ENCODE results near the gene POLRMT. TPM values are rescaled to one million over a fixed set of nuclear protein-coding genes. Genes with fewer than 3 reads are reported as not detected.

Gene POLRMT
- total RNA-seq, 1 donor from 2014 or later, result 53.6 TPM

- no peak overlapping the region for H3K27ac Mint-ChIP-seq (ENCODE audit: unreplicated experiment)
- H3K9me3 Mint-ChIP-seq (ENCODE audit: unreplicated experiment), result no peaks in the 10 kb centered on the region
- H3K4me3 Mint-ChIP-seq (ENCODE audit: unreplicated experiment), result no peak overlapping the region
- no peaks in the 10 kb centered on the region for H3K4me1 Mint-ChIP-seq (ENCODE audit: unreplicated experiment)
- H3K27me3 Mint-ChIP-seq (ENCODE audit: unreplicated experiment), result peaks cover 8% of the 10 kb centered on the region
- DNase-seq (ENCODE audit: low spot score), result no peak
- H3K36me3 Mint-ChIP-seq (ENCODE audit: low read depth, unreplicated experiment), result peaks cover 8% of the 10 kb centered on the region
- TF ChIP-seq CTCF (IDR thresholded peaks at IDR 0.05; ENCODE audit: unreplicated experiment), result no peak
These were observed 8.8 kb downstream of the POLRMT start for GRCh38 chr19:624433-625109.

- no peak for TF ChIP-seq CTCF (IDR thresholded peaks at IDR 0.05; ENCODE audit: unreplicated experiment)
- peaks cover 8% of the 10 kb centered on the region for H3K27me3 Mint-ChIP-seq (ENCODE audit: unreplicated experiment)
- no peak for DNase-seq (ENCODE audit: low spot score)
- peaks cover 8% of the 10 kb centered on the region for H3K36me3 Mint-ChIP-seq (ENCODE audit: low read depth, unreplicated experiment)
- no peaks in the 10 kb centered on the region for H3K9me3 Mint-ChIP-seq (ENCODE audit: unreplicated experiment)
- H3K4me3 Mint-ChIP-seq (ENCODE audit: unreplicated experiment), result peak overlapping the region; percentile 25
- no peaks in the 10 kb centered on the region for H3K4me1 Mint-ChIP-seq (ENCODE audit: unreplicated experiment)
- H3K27ac Mint-ChIP-seq (ENCODE audit: unreplicated experiment), result no peak overlapping the region
These were observed 9.4 kb downstream of the POLRMT start for GRCh38 chr19:623974-624373.

GRCh38 chr19:623175-623916 lies 10.0 kb downstream of the POLRMT start:
- H3K36me3 Mint-ChIP-seq (ENCODE audit: low read depth, unreplicated experiment), result peaks cover 8% of the 10 kb centered on the region
- DNase-seq (ENCODE audit: low spot score), result no peak
- TF ChIP-seq CTCF (IDR thresholded peaks at IDR 0.05; ENCODE audit: unreplicated experiment), result no peak
- no peak overlapping the region for H3K27ac Mint-ChIP-seq (ENCODE audit: unreplicated experiment)
- H3K4me1 Mint-ChIP-seq (ENCODE audit: unreplicated experiment), result no peaks in the 10 kb centered on the region
- peaks cover 10% of the 10 kb centered on the region for H3K27me3 Mint-ChIP-seq (ENCODE audit: unreplicated experiment)
- H3K4me3 Mint-ChIP-seq (ENCODE audit: unreplicated experiment), result peak overlapping the region; percentile 25
- no peaks in the 10 kb centered on the region for H3K9me3 Mint-ChIP-seq (ENCODE audit: unreplicated experiment)

GRCh38 chr19:622666-623065 lies 10.7 kb downstream of the POLRMT start:
- peaks cover 8% of the 10 kb centered on the region for H3K36me3 Mint-ChIP-seq (ENCODE audit: low read depth, unreplicated experiment)

More at GRCh38 chr19:622666-623065, 10.7 kb downstream of the POLRMT start:
- peaks cover 10% of the 10 kb centered on the region for H3K27me3 Mint-ChIP-seq (ENCODE audit: unreplicated experiment)
- no peaks in the 10 kb centered on the region for H3K4me1 Mint-ChIP-seq (ENCODE audit: unreplicated experiment)
- no peak for TF ChIP-seq CTCF (IDR thresholded peaks at IDR 0.05; ENCODE audit: unreplicated experiment)
- DNase-seq (ENCODE audit: low spot score), result no peak
- no peaks in the 10 kb centered on the region for H3K9me3 Mint-ChIP-seq (ENCODE audit: unreplicated experiment)
- no peak overlapping the region for H3K4me3 Mint-ChIP-seq (ENCODE audit: unreplicated experiment)
- H3K27ac Mint-ChIP-seq (ENCODE audit: unreplicated experiment), result no peak overlapping the region
